Pancreas (tissue), 10 donors: Measurements from ENCODE around the gene ERF. TPM values are rescaled to one million over a fixed set of nuclear protein-coding genes. Genes with fewer than 3 reads are reported as not detected.

Source experiments
- ATAC-seq, 4 donors: fragments of 200-7000 bp; cut with Tn5 transposase; one replicate each; pipeline versions ENCODE4 v1.8.0 to v1.9.1; 2020; ENCODE audit warnings: mild to moderate bottlenecking in 4 of 4, moderate library complexity in 4 of 4
- DNase-seq, 6 donors: peaks; one replicate each; pipeline ENCODE4 v3.0.0-alpha.2; 2020
- FAIRE-seq: peaks from 2 replicates; lab custom pipeline; 2012; peaks lifted over from hg19 to GRCh38; lab: Jason Lieb, UNC
- H3K27ac ChIP-seq, 4 donors: fragments of 200-600 bp; sonication (generic); 1 replicate in 3 of 4; 2 replicates in 1 of 4; pipeline versions ENCODE4 v1.5.0 to v1.8.0; 2020
- H3K27me3 ChIP-seq, 4 donors: fragments of 200-600 bp; one replicate each; pipeline ENCODE4 v1.8.0; 2021
- H3K36me3 ChIP-seq, 3 donors: fragments of 200-600 bp; sonication (generic) in 1 of 3; one replicate each; pipeline versions ENCODE4 v1.5.0 to v1.8.0; 2020 to 2021
- H3K4me1 ChIP-seq, 3 donors: fragments of 200-600 bp; one replicate each; pipeline ENCODE4 v1.8.0; 2021
- H3K4me3 ChIP-seq, 4 donors: fragments of 200-600 bp; sonication (generic) in 2 of 4; one replicate each; pipeline versions ENCODE4 v1.5.0 to v1.8.0; 2020 to 2021
- H3K9me3 ChIP-seq, 4 donors: fragments of 200-600 bp; one replicate each; pipeline ENCODE4 v1.8.0; 2021
- WGBS, 2 donors: extraction: QIAGEN DNeasy Blood & Tissue Kit; methylation state at CpG; one replicate each; pipeline ENCODE4 v1.1.7; 2013; 5-methylcytosine and 5-hydroxymethylcytosine counted together
- intact Hi-C, 3 donors: fragments of 100-400 bp; cut with DNase I; formaldehyde crosslinking; loops; one replicate each; pipeline versions ENCODE4 v1.11.1 to v1.14.2; 2022
- polyA plus RNA-seq, 2 donors: library from polyadenylated mRNA; stranded (reverse); fragments of 200-250 nt; gene quantifications; one replicate each; pipeline ENCODE4 v1.2.3, GENCODE V29; 2013
- total RNA-seq, 6 donors: library from RNA; stranded (reverse); fragmentation: NEBNext Ultra II Directional in 4 of 6; extraction: Animal tissue kit (Norgen Biotek cat#: 25700) in 4 of 6; gene quantifications; one replicate each; pipeline versions ENCODE4 v1.2.1 to v1.2.4, GENCODE V29; 2021 to 2023
- TF ChIP-seq, protein P1 (sequence below), 4 donors: fragments of 200-600 bp; sonication (generic) in 3 of 4; IDR thresholded peaks; one replicate each; pipeline versions ENCODE4 v1.5.0 to v1.8.0; 2021; ENCODE audit warnings: antibody characterized with exemption in 4 of 4
- donor health status: healthy with polysubstance abuse.
- donor health status: DM: no; HTN: no; CAD: no; lungs with moderate emphysema.
- donor health status: DM: no; HTN: no; CAD: no.
- donor health status: control.
- donor health status: control.
- donor health status: Bipolar disorder and iron deficiency.
- donor health status: DM: yes; HTN: yes; CAD: no.
- donor health status: DM: no; HTN: no; CAD: no.
- donor health status: DM: no; HTN: no; CAD: no.
- donor health status: DM: yes; HTN: yes; CAD: no.

The ERF gene
- total and polyA plus RNA-seq, 8 donors = 20.5 to 48.5 (median 22.9) TPM

DNA sequence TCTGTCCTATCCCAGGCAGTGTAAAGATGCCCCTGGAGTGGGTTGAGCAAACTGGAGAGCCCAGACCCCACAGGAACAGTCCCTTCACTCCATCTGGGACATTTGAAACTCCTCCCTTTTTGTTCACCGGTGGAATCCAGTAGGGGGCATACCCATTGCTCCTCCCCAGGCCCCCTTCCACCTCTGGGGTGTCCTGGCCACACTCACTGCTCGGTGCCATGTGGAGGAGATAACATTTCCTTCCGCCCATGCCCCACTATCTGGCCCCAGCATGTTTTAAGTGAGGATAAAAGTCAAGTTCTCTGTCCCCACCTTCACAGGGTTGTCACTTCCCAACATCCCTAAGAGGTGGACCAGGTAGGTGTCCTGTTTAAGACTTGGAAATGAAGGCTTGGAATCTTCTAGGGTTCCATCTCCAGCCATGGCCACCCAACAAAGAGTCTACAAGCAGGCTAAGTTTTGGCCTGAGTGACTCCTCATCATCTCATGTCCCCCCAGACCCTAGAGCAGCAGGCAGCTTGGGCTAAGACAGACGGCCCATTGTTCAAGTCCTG lies 25.6 kb downstream of the ERF start:
- intact Hi-C loops = no loop called here
- Histone ChIP-seq H3K4me1 (no peaks in the 10 kb centered on the region), H3K9me3 (no peaks in the 10 kb centered on the region), H3K27me3 (no peaks in the 10 kb centered on the region), H3K27ac (no peak overlapping the region), H3K4me3 (no peak overlapping the region), H3K36me3 (peaks cover 6 to 59% (median 36%) of the 10 kb centered on the region in 3 donors)
- DNase-seq (peak in 1 of 6 donors; percentile 6), ATAC-seq (no peak), FAIRE-seq (no peak)
- TF ChIP-seq, protein P1, sequence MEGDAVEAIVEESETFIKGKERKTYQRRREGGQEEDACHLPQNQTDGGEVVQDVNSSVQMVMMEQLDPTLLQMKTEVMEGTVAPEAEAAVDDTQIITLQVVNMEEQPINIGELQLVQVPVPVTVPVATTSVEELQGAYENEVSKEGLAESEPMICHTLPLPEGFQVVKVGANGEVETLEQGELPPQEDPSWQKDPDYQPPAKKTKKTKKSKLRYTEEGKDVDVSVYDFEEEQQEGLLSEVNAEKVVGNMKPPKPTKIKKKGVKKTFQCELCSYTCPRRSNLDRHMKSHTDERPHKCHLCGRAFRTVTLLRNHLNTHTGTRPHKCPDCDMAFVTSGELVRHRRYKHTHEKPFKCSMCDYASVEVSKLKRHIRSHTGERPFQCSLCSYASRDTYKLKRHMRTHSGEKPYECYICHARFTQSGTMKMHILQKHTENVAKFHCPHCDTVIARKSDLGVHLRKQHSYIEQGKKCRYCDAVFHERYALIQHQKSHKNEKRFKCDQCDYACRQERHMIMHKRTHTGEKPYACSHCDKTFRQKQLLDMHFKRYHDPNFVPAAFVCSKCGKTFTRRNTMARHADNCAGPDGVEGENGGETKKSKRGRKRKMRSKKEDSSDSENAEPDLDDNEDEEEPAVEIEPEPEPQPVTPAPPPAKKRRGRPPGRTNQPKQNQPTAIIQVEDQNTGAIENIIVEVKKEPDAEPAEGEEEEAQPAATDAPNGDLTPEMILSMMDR (IDR thresholded peaks at IDR 0.05) = no peak
- 65 to 86% methylated on average over 4 of the region's 4 CpGs for WGBS, 2 donors

DNA sequence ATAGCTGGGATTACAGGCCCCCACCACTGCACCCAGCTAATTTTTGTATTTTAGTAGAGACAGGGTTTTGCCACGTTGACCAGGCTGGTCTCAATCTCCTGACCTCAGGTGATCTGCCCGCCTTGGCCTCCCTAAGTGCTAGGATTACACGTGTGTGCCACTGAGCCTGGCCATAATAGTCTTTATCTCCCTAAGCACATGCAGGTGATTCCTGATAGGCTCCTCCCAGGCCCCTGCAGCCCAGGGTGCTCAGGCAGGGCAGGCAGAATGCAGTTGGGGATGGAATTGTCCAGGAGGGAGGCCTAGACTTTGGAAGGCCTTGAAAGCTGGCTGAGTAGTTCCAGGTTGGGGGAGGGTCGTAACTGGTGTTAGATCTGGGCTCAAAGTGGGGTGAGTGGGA lies 26.3 kb downstream of the ERF start:
- peaks cover 6 to 55% (median 35%) of the 10 kb centered on the region in 3 donors for H3K36me3 ChIP-seq

DNA sequence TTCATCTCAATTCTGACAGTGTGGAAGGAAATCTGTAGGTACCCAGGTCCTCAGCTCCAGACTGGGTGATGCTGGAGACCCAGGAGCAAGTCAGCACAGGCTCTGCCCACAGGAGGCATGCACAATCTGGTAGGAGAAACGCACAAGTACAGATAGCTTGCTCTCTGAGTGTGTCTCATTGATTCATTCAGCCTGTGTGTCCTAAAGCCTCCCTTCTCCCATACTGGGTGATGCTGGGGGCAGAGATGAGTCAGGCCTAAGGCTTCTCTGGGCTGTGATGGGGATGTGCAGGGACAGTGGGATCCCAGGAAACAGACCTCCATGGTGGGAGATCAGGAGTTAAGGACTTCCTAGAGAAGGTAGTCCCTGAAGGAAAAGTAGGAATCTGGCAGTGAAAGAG lies 28.0 kb downstream of the ERF start:
- FAIRE-seq (no peak), DNase-seq (no peak), ATAC-seq (no peak)
- intact Hi-C loops = no loop called here
- WGBS, 2 donors = 92 to 98% methylated on average over 1 of the region's 1 CpG
- H3K36me3 ChIP-seq = peaks cover 6 to 44% (median 26%) of the 10 kb centered on the region in 3 donors
- no peak overlapping the region for H3K4me3 ChIP-seq
- H3K27me3 ChIP-seq = no peaks in the 10 kb centered on the region
- H3K9me3 ChIP-seq = no peaks in the 10 kb centered on the region
- no peaks in the 10 kb centered on the region for H3K4me1 ChIP-seq
- TF ChIP-seq, protein P1 (IDR thresholded peaks at IDR 0.05) = no peak
- no peak overlapping the region for H3K27ac ChIP-seq

More for the DNA sequence above, 26.3 kb downstream of the ERF start:
- intact Hi-C loops = no loop called here
- FAIRE-seq = no peak
- Histone ChIP-seq H3K27me3 (no peaks in the 10 kb centered on the region), H3K4me3 (no peak overlapping the region), H3K9me3 (no peaks in the 10 kb centered on the region), H3K27ac (no peak overlapping the region), H3K4me1 (no peaks in the 10 kb centered on the region)
- WGBS, 2 donors = 52 to 59% methylated on average over 4 of the region's 4 CpGs
- TF ChIP-seq, protein P1 (IDR thresholded peaks at IDR 0.05) = no peak
- DNase-seq = no peak
- ATAC-seq = no peak

DNA sequence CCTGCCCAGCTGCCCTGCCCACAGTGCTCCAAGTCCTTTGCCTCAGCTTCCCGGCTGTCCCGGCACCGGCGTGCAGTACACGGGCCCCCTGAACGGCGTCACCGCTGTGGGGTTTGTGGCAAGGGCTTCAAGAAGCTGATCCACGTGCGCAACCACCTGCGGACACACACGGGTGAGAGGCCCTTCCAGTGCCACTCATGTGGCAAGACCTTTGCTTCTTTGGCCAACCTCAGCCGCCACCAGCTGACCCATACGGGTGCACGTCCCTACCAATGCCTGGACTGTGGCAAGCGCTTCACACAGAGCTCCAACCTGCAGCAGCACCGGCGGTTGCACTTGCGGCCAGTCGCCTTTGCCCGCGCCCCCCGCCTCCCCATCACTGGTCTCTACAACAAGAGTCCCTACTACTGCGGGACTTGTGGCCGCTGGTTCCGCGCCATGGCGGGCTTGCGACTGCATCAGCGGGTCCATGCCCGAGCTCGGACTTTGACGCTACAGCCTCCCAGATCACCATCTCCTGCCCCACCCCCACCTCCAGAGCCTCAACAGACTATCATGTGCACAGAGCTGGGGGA lies 29.1 kb downstream of the ERF start:
- Histone ChIP-seq H3K9me3 (no peaks in the 10 kb centered on the region), H3K36me3 (peaks cover 3 to 33% (median 26%) of the 10 kb centered on the region in 3 donors), H3K4me1 (peaks cover 0 to 6% (median 0%) of the 10 kb centered on the region in 3 donors), H3K4me3 (no peak overlapping the region), H3K27me3 (no peaks in the 10 kb centered on the region), H3K27ac (no peak overlapping the region)
- intact Hi-C loops = no loop called here
- ATAC-seq = no peak
- TF ChIP-seq, protein P1 (IDR thresholded peaks at IDR 0.05) = no peak
- DNase-seq = no peak
- no peak for FAIRE-seq
- WGBS, 2 donors = 94% methylated on average over 33 of the region's 33 CpGs
